Mesenchymal stem cell (in vitro differentiated cells and primary cell): Measurements from ENCODE around the gene TEN1.

Experiments used
- DNase-seq: peaks from one replicate; pipeline ENCODE4 v3.0.0-alpha.2; 2013
- H2AFZ ChIP-seq: one replicate; pipeline ENCODE4 v1.6.1; 2013; ENCODE audit warnings: low read depth, mild to moderate bottlenecking, control low read depth, inconsistent platforms, low read length, moderate library complexity
- H2AK5ac ChIP-seq: 2 replicates; pipeline ENCODE4 v1.6.1; 2013; ENCODE audit warnings: low read length, moderate library complexity, mild to moderate bottlenecking, inconsistent platforms; ENCODE audit not compliant: severe bottlenecking
- H2BK120ac ChIP-seq: one replicate; pipeline ENCODE4 v1.6.1; 2013; ENCODE audit warnings: low read depth, mild to moderate bottlenecking, inconsistent platforms, low read length, moderate library complexity
- H2BK12ac ChIP-seq, 2 experiments: one replicate each; pipeline ENCODE4 v1.6.1; 2013; ENCODE audit warnings: inconsistent platforms in 2 of 2, low read length in 2 of 2, mild to moderate bottlenecking in 2 of 2, moderate library complexity in 2 of 2, control low read depth in 1 of 2
- H2BK15ac ChIP-seq: one replicate; pipeline ENCODE4 v1.6.1; 2013; ENCODE audit warnings: mild to moderate bottlenecking, low read depth, inconsistent platforms; ENCODE audit not compliant: poor library complexity, severe bottlenecking
- H2BK5ac ChIP-seq: 2 replicates; pipeline ENCODE4 v1.6.1; 2013; ENCODE audit warnings: low read depth, mild to moderate bottlenecking, low read length, control low read depth, inconsistent platforms; ENCODE audit not compliant: poor library complexity, severe bottlenecking
- H3K14ac ChIP-seq, 2 experiments: one replicate each; pipeline ENCODE4 v1.6.1; 2013; ENCODE audit warnings: inconsistent platforms in 2 of 2, low read length in 2 of 2, control low read depth in 1 of 2, mild to moderate bottlenecking in 1 of 2, moderate library complexity in 1 of 2
- H3K18ac ChIP-seq, 2 experiments: one replicate each; pipeline ENCODE4 v1.6.1; 2013; ENCODE audit warnings: inconsistent platforms in 2 of 2, low read length in 2 of 2, control low read depth in 1 of 2, low read depth in 1 of 2, mild to moderate bottlenecking in 1 of 2
- H3K23ac ChIP-seq, 2 experiments: one replicate each; pipeline ENCODE4 v1.6.1; 2013; ENCODE audit warnings: inconsistent platforms in 2 of 2, low read length in 2 of 2, mild to moderate bottlenecking in 2 of 2, moderate library complexity in 2 of 2, control low read depth in 1 of 2
- H3K27ac ChIP-seq: 2 replicates; pipeline ENCODE4 v1.5.1; 2013; ENCODE audit warnings: mild to moderate bottlenecking, moderate library complexity, low read length, control low read depth, inconsistent platforms; ENCODE audit not compliant: poor library complexity, severe bottlenecking
- H3K27me3 ChIP-seq, 2 experiments: 2 replicates each; pipeline versions ENCODE4 v1.6.1 to v1.7.0; 2013; ENCODE audit warnings: low read length in 2 of 2, mild to moderate bottlenecking in 2 of 2, moderate library complexity in 2 of 2, control low read depth in 1 of 2, inconsistent platforms in 1 of 2; ENCODE audit not compliant: control insufficient read depth in 1 of 2, insufficient read depth in 1 of 2
- H3K36me3 ChIP-seq, 2 experiments: 2 replicates each; pipeline versions ENCODE4 v1.6.1 to v1.7.0; 2013; ENCODE audit warnings: low read length in 2 of 2, control low read depth in 1 of 2, inconsistent platforms in 1 of 2, low read depth in 1 of 2, mild to moderate bottlenecking in 1 of 2; ENCODE audit not compliant: insufficient read depth in 2 of 2, control insufficient read depth in 1 of 2
- H3K4ac ChIP-seq, 2 experiments: one replicate each; pipeline ENCODE4 v1.6.1; 2013; ENCODE audit warnings: inconsistent platforms in 2 of 2, low read length in 2 of 2, mild to moderate bottlenecking in 2 of 2, moderate library complexity in 2 of 2, control low read depth in 1 of 2, low read depth in 1 of 2
- H3K4me1 ChIP-seq: 2 replicates; pipeline ENCODE4 v1.6.1; 2013; ENCODE audit warnings: low read depth, low read length, control low read depth; ENCODE audit not compliant: control insufficient read depth, insufficient read depth
- H3K4me2 ChIP-seq: 2 replicates; pipeline ENCODE4 v1.6.1; 2013; ENCODE audit warnings: low read length, mild to moderate bottlenecking, inconsistent platforms; ENCODE audit not compliant: poor library complexity, severe bottlenecking
- H3K4me3 ChIP-seq, 2 experiments: 2 replicates each; pipeline versions ENCODE4 v1.5.1 to v1.7.0; 2013; ENCODE audit warnings: low read length in 2 of 2, mild to moderate bottlenecking in 2 of 2, control low read depth in 1 of 2, low read depth in 1 of 2; ENCODE audit not compliant: insufficient read depth in 1 of 2
- H3K79me1 ChIP-seq: replicated peaks from 2 replicates; pipeline ENCODE4 v1.6.1; 2013; ENCODE audit warnings: mild to moderate bottlenecking, control low read depth, low read length, inconsistent platforms; ENCODE audit not compliant: poor library complexity, severe bottlenecking
- H3K9ac ChIP-seq: 2 replicates; pipeline ENCODE4 v1.7.0; 2013; ENCODE audit warnings: mild to moderate bottlenecking, low read length, moderate library complexity
- H3K9me3 ChIP-seq: 2 replicates; pipeline ENCODE4 v1.7.0; 2013; ENCODE audit warnings: mild to moderate bottlenecking, low read length; ENCODE audit not compliant: control insufficient read depth
- H4K8ac ChIP-seq: one replicate; pipeline ENCODE4 v1.6.1; 2013; ENCODE audit warnings: inconsistent platforms, mild to moderate bottlenecking, low read length, moderate library complexity
- H4K91ac ChIP-seq: one replicate; pipeline ENCODE4 v1.6.1; 2013; ENCODE audit warnings: mild to moderate bottlenecking, low read length, inconsistent platforms
- WGBS: methylation state at CpG from one replicate; pipeline ENCODE4 v1.1.7; 2013; ENCODE audit warnings: mixed read lengths; 5-methylcytosine and 5-hydroxymethylcytosine counted together

TEN1 gene

DNA sequence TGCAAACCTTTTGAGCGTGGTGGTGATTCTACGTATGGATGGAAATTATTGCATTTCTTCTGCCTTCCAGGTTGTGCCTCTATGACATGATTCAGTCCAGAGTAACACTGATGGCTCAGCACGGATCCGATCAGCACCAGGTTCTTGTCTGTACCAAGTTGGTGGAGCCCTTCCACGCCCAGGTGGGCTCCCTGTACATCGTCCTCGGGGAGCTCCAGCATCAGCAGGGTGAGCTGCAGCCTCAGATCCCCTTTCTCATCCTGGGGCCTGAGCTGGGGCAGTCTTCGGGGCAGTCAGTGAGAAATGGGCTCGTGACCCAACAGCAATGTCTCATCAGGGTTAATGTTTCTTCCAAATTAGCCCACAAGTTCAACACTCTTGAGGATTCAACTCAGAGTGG is 12.4 kb downstream of the TEN1 start:
- H3K27ac ChIP-seq = no peak overlapping the region
- peaks cover 2% of the 10 kb centered on the region for H3K79me1 ChIP-seq
- H4K91ac ChIP-seq = no peak overlapping the region
- H2BK15ac ChIP-seq = no peak overlapping the region
- H3K27me3 ChIP-seq = no peaks in the 10 kb centered on the region
- H2BK120ac ChIP-seq = no peak overlapping the region
- no peaks in the 10 kb centered on the region for H3K4me1 ChIP-seq
- no peak for DNase-seq
- no peak overlapping the region for H4K8ac ChIP-seq
- H3K4me2 ChIP-seq = no peak overlapping the region
- no peak overlapping the region for H2BK12ac ChIP-seq
- H3K4me3 ChIP-seq = no peak overlapping the region
- H3K4ac ChIP-seq = no peak overlapping the region
- no peak overlapping the region for H3K18ac ChIP-seq
- no peak overlapping the region for H3K14ac ChIP-seq
- no peak overlapping the region for H3K23ac ChIP-seq
- H3K9me3 ChIP-seq = no peaks in the 10 kb centered on the region
- H2AFZ ChIP-seq = no peak overlapping the region
- no peak overlapping the region for H2AK5ac ChIP-seq
- 93% methylated on average over 9 of the region's 9 CpGs for WGBS
- no peak overlapping the region for H2BK5ac ChIP-seq
- peaks cover 12 to 32% of the 10 kb centered on the region in 2 experiments for H3K36me3 ChIP-seq
- H3K9ac ChIP-seq = no peak overlapping the region

DNA sequence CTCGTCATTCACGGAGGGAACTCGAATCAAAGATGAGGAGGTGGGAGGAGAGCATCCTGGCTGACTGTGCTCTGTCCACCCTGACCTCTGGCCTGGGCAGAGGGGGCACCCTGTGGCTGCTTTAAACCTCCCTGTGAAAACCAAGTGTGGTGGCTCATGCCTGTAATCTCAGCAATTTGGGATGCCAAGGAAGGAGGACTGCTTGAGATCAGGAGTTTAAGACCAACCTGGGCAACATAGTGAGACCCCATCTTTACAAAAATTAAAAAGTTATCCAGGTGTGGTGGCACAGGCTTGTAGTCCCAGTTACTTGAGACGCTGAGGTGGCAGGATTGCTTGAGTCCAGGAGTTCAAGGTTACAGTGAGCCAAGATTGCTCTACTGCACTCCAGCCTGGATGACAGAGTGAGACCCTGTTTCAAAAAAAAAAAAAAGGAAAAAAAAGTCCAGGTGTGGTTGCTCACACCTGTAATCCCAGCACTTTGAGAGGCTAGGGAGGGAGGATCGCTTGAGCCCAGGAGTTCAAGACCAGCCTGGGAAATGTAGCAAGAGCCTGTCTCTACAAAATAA is 15.8 kb downstream of the TEN1 start:
- WGBS = 95% methylated on average over 4 of the region's 5 CpGs
- Histone ChIP-seq H2AFZ (no peak overlapping the region), H2BK15ac (no peak overlapping the region), H3K18ac (no peak overlapping the region), H2BK5ac (no peak overlapping the region), H3K23ac (no peak overlapping the region), H3K27ac (no peak overlapping the region), H3K14ac (no peak overlapping the region), H3K79me1 (peaks cover 2% of the 10 kb centered on the region), H3K27me3 (no peaks in the 10 kb centered on the region), H2AK5ac (no peak overlapping the region), H3K9ac (no peak overlapping the region), H4K8ac (no peak overlapping the region), H2BK120ac (no peak overlapping the region), H4K91ac (peak overlapping the region; percentile 46), H3K36me3 (peaks cover 15 to 33% of the 10 kb centered on the region in 2 experiments), H3K4me2 (no peak overlapping the region), H3K4me3 (no peak overlapping the region), H3K9me3 (no peaks in the 10 kb centered on the region), H3K4ac (no peak overlapping the region), H3K4me1 (peaks cover 7% of the 10 kb centered on the region), H2BK12ac (no peak overlapping the region)
- no peak for DNase-seq

DNA sequence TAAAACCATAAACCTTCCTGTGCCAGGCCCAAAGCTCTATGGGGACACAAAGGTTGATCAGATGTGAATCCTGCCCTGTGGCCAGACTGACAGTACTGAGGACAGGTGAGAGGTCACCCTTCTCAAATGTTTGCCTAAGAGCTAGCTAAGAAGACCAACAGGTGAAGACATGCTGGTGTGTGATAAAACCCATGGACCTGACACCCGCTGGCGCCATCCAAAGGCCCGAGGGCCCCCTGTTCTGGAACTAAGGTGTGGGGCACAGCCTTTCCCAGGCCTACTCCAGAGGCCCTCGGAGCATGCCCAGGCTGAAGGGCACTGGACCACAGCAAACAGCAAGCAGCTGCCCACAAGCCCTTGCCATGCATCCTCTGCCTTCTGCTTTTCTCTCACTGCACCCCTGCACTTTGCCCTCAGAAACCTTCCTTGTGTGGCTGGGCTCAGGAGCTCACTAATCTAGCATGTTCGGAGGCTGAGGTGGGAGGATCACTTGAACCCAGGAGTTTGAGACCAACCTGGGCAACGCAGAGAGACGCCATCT is 16.4 kb downstream of the TEN1 start:
- Histone ChIP-seq H3K4ac (peak overlapping the region in 1 of 2 experiments; percentile 2), H4K8ac (no peak overlapping the region), H3K9me3 (no peaks in the 10 kb centered on the region), H3K4me1 (peaks cover 7% of the 10 kb centered on the region), H3K23ac (no peak overlapping the region), H3K27ac (no peak overlapping the region), H3K4me3 (no peak overlapping the region), H3K18ac (no peak overlapping the region), H2BK120ac (no peak overlapping the region), H3K14ac (no peak overlapping the region), H2BK12ac (no peak overlapping the region), H3K27me3 (no peaks in the 10 kb centered on the region), H3K36me3 (peaks cover 18 to 39% of the 10 kb centered on the region in 2 experiments), H2AFZ (no peak overlapping the region), H3K79me1 (peaks cover 2% of the 10 kb centered on the region), H3K9ac (no peak overlapping the region), H2BK15ac (no peak overlapping the region), H2AK5ac (no peak overlapping the region), H4K91ac (no peak overlapping the region), H2BK5ac (no peak overlapping the region), H3K4me2 (no peak overlapping the region)
- WGBS = 98% methylated on average over 7 of the region's 7 CpGs
- DNase-seq = no peak

DNA sequence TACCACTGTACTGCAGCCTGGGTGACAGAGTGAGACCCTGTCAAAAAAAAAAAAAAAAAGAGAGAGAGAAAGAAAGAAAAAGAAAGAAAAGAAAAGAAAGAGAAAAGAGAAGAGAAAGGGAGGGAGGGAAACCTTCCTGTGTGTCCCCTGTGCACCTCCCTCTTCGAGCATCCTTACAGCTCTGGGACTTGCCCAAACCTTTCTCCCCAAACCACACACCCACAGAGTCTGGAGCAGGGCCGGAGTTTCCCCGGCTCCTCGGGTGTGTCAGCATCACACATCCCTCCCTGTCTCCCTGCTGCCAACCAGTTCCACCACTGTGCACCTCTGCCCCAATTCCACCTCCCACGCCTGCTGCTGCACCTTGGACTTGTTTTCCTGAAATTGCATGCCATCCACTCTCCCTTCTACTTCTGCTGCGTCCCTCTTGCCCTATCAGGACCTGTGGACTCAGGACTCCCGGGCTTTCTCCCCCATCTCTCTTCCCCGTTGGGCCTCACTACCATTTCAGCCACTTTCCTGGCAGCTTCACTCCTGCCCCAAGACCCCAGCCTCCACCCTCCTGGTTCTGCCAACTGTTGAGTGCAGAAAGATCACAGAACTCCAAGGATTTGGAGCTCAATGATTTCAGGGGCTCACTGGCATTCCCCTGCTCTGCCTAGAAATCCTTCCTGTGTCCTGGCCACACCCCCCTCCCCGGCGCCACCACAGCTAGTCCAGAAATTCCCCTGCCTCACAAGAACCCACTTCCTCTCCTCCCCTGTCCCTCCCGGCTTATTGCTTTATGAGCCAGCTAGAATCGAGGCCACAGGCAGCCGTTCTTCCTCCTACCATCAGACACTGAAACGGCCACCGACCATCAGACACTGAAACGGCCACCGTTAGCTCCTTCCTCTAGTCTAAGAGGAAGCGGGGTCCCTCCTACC is 17.9 kb downstream of the TEN1 start:
- Histone ChIP-seq H3K23ac (no peak overlapping the region), H2AFZ (peak overlapping the region; percentile 18), H2AK5ac (no peak overlapping the region), H3K4me3 (peak overlapping the region in 1 of 2 experiments; percentile 55), H3K36me3 (peaks cover 9 to 48% of the 10 kb centered on the region in 2 experiments), H3K18ac (peak overlapping the region; percentile 71 to 80), H3K4me2 (no peak overlapping the region), H4K91ac (peak overlapping the region; percentile 67), H3K79me1 (peaks cover 2% of the 10 kb centered on the region), H3K4ac (peak overlapping the region in 1 of 2 experiments; percentile 47), H2BK5ac (no peak overlapping the region), H2BK120ac (no peak overlapping the region), H3K14ac (peak overlapping the region in 1 of 2 experiments; percentile 84), H2BK15ac (no peak overlapping the region), H3K27ac (no peak overlapping the region), H4K8ac (peak overlapping the region; percentile 77), H3K4me1 (peaks cover 7% of the 10 kb centered on the region), H3K9me3 (no peaks in the 10 kb centered on the region), H2BK12ac (peak overlapping the region in 1 of 2 experiments; percentile 75), H3K27me3 (no peaks in the 10 kb centered on the region), H3K9ac (peak overlapping the region; percentile 10)
- DNase-seq = peak; percentile 85
- WGBS = 44% methylated on average over 18 of the region's 18 CpGs
